ENCODE measurements around the gene DOK6. TPM values are rescaled to one million over a fixed set of nuclear protein-coding genes. Genes with fewer than 3 reads are reported as not detected.

DOK6 gene
- total RNA-seq, 1 donor: 3.6 TPM

DNA sequence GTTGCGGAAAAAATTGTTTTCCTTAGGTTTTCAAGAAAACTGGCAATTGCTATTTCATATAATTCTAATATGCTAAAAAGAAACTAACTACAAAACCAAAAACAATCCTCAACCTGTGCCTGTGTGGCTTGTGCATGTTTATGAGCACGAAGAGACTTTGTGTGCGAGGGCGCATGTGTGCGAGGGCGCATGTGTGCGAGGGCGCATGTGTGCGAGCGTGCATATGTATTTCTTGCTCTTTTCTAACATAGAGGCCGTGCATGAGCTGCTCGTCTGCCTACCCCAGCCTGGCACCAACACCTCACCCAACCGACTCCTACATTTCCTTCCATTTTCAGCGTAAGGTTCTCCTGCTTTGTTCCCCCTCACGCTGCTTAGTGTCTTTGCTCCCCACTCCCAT, 211.6 kb downstream of the DOK6 start:
- TF ChIP-seq, protein P1, sequence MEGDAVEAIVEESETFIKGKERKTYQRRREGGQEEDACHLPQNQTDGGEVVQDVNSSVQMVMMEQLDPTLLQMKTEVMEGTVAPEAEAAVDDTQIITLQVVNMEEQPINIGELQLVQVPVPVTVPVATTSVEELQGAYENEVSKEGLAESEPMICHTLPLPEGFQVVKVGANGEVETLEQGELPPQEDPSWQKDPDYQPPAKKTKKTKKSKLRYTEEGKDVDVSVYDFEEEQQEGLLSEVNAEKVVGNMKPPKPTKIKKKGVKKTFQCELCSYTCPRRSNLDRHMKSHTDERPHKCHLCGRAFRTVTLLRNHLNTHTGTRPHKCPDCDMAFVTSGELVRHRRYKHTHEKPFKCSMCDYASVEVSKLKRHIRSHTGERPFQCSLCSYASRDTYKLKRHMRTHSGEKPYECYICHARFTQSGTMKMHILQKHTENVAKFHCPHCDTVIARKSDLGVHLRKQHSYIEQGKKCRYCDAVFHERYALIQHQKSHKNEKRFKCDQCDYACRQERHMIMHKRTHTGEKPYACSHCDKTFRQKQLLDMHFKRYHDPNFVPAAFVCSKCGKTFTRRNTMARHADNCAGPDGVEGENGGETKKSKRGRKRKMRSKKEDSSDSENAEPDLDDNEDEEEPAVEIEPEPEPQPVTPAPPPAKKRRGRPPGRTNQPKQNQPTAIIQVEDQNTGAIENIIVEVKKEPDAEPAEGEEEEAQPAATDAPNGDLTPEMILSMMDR (IDR thresholded peaks at IDR 0.05; ENCODE audit: extremely low read depth, low read depth, low read length): no peak
- Histone ChIP-seq H3K4me1 (ENCODE audit: insufficient read depth, low read length) (no peaks in the 10 kb centered on the region), H3K4me2 (ENCODE audit: insufficient read depth, low read length) (no peak overlapping the region), H3K27me3 (ENCODE audit: insufficient read depth, low read length) (no peaks in the 10 kb centered on the region), H4K20me1 (ENCODE audit: insufficient read depth, low read length) (no peaks in the 10 kb centered on the region), H3K36me3 (ENCODE audit: insufficient read depth, low read length) (no peaks in the 10 kb centered on the region), H3K27ac (ENCODE audit: low read depth, low read length) (no peak overlapping the region), H3K4me3 (ENCODE audit: insufficient read depth, low read length) (no peak overlapping the region), H3K9me3 (ENCODE audit: low read depth, low read length) (no peaks in the 10 kb centered on the region), H3K79me2 (ENCODE audit: insufficient read depth, low read length) (no peaks in the 10 kb centered on the region), H2AFZ (ENCODE audit: low read length) (no peak overlapping the region)
- DNase-seq (ENCODE audit: insufficient read length, low spot score, missing footprints): no peak

DNA sequence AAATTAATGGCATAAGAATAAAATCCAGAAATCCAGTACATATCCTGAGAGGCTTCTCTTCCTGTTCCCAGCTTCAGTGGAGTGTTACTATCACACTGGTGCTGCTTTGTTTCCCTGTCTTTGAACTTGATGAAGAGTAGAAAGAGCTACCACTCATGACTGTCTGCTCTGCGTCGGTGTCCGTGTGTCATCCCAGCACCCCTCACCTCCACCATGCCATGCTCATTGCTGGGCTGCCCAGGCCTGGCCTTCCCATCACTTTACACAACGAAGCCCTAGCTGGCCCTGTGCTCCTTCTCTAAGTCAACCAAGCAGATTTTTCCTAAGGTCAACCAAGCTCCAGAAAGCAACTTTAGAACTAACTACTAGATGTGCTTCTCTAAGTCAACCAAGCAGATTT, 215.4 kb downstream of the DOK6 start:
- H3K9me3 ChIP-seq (ENCODE audit: low read depth, low read length): no peaks in the 10 kb centered on the region
- no peak for DNase-seq (ENCODE audit: insufficient read length, low spot score, missing footprints)

DNA sequence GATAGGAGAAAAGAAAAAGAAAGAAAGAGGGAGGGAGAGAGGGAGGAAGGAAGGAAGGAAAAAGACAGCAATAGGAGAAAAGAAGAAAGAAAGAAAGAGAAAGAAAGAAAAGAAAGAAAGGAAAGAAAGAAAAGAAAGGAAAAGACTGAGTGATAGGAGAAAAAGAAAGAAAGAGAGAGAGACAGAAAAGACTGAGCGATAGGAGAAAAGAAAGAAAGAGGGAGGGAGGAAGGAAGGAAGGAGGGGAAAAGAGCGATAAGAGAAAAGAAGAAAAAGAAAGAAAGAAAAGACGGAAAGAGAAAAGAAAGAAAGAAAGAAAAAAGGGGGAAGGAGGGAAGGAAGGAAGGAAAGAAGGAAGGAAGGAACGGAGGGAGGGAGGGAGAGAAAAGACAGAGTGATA, 216.7 kb downstream of the DOK6 start:
- no peak overlapping the region for H3K27ac ChIP-seq (ENCODE audit: low read depth, low read length)
- H2AFZ ChIP-seq (ENCODE audit: low read length): no peak overlapping the region
- no peaks in the 10 kb centered on the region for H3K9me3 ChIP-seq (ENCODE audit: low read depth, low read length)
- H3K4me1 ChIP-seq (ENCODE audit: insufficient read depth, low read length): no peaks in the 10 kb centered on the region
- H3K4me2 ChIP-seq (ENCODE audit: insufficient read depth, low read length): no peak overlapping the region
- DNase-seq (ENCODE audit: insufficient read length, low spot score, missing footprints): no peak
- TF ChIP-seq, protein P1 (IDR thresholded peaks at IDR 0.05; ENCODE audit: extremely low read depth, low read depth, low read length): no peak
- no peaks in the 10 kb centered on the region for H3K36me3 ChIP-seq (ENCODE audit: insufficient read depth, low read length)
- no peaks in the 10 kb centered on the region for H3K27me3 ChIP-seq (ENCODE audit: insufficient read depth, low read length)
- no peaks in the 10 kb centered on the region for H4K20me1 ChIP-seq (ENCODE audit: insufficient read depth, low read length)
- H3K4me3 ChIP-seq (ENCODE audit: insufficient read depth, low read length): no peak overlapping the region
- no peaks in the 10 kb centered on the region for H3K79me2 ChIP-seq (ENCODE audit: insufficient read depth, low read length)

More for the DNA sequence above, 215.4 kb downstream of the DOK6 start:
- Histone ChIP-seq H3K4me3 (ENCODE audit: insufficient read depth, low read length) (no peak overlapping the region), H3K36me3 (ENCODE audit: insufficient read depth, low read length) (no peaks in the 10 kb centered on the region), H3K4me1 (ENCODE audit: insufficient read depth, low read length) (no peaks in the 10 kb centered on the region), H3K27me3 (ENCODE audit: insufficient read depth, low read length) (no peaks in the 10 kb centered on the region), H3K4me2 (ENCODE audit: insufficient read depth, low read length) (no peak overlapping the region), H3K79me2 (ENCODE audit: insufficient read depth, low read length) (no peaks in the 10 kb centered on the region), H2AFZ (ENCODE audit: low read length) (no peak overlapping the region), H4K20me1 (ENCODE audit: insufficient read depth, low read length) (no peaks in the 10 kb centered on the region), H3K27ac (ENCODE audit: low read depth, low read length) (no peak overlapping the region)
- TF ChIP-seq, protein P1 (IDR thresholded peaks at IDR 0.05; ENCODE audit: extremely low read depth, low read depth, low read length): no peak

DNA sequence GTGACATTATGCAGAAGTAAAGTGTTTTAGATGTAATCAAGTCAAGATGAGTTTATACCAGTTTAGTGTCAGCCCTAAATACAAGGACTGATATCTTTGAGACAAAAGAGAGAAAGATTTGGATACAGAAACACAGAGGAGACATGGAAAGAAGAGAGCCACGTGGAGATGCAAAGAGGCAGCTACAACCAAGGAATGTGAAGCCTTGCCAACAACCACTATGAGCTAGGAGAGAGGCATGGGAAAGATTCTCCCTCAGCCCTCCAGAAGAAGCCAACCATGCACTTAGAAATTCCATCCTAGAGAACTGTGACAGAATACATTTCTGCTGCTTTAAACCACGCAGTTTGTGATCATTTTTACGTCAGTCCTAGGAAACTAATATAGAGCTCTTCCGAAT, 217.2 kb downstream of the DOK6 start:
- no peaks in the 10 kb centered on the region for H3K27me3 ChIP-seq (ENCODE audit: insufficient read depth, low read length)
- H3K27ac ChIP-seq (ENCODE audit: low read depth, low read length): no peak overlapping the region
- H3K4me1 ChIP-seq (ENCODE audit: insufficient read depth, low read length): no peaks in the 10 kb centered on the region
- no peak for DNase-seq (ENCODE audit: insufficient read length, low spot score, missing footprints)
- H2AFZ ChIP-seq (ENCODE audit: low read length): peak overlapping the region; percentile 35
- TF ChIP-seq, protein P1 (IDR thresholded peaks at IDR 0.05; ENCODE audit: extremely low read depth, low read depth, low read length): no peak
- no peaks in the 10 kb centered on the region for H3K36me3 ChIP-seq (ENCODE audit: insufficient read depth, low read length)
- no peaks in the 10 kb centered on the region for H4K20me1 ChIP-seq (ENCODE audit: insufficient read depth, low read length)
- H3K9me3 ChIP-seq (ENCODE audit: low read depth, low read length): no peaks in the 10 kb centered on the region
- H3K4me3 ChIP-seq (ENCODE audit: insufficient read depth, low read length): no peak overlapping the region
- H3K4me2 ChIP-seq (ENCODE audit: insufficient read depth, low read length): no peak overlapping the region
- H3K79me2 ChIP-seq (ENCODE audit: insufficient read depth, low read length): no peaks in the 10 kb centered on the region

Measured in osteoblast (primary cell).